Endothelial cell of hepatic sinusoid (primary cell): ENCODE measurements around the gene MEPE.

Experiments used
- in situ Hi-C: cut with HindIII; loops from 2 replicates; pipeline ENCODE4 v1.10.0; 2017; ENCODE audit warnings: low sequenced_read_pairs

MEPE gene

DNA sequence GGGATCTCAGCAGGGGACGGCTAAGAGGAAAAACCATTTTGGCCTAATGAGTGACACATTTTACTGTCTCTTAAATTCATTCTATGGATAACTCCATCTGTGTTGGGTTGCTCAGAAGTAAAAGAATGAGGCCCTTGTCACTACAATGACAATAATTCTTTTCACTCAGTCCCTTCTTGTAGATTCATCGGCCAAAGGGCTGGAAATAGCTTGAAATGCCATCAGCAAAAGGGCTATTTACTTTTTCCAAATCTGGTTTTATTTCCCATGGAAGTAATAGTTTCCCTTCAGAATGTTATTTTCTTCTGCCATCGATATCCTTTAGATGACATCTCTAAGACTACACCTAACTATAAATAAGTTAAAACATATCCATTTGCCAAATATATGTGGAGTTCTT, 7.4 kb downstream of the MEPE start:
- in situ Hi-C loops = no loop called here

DNA sequence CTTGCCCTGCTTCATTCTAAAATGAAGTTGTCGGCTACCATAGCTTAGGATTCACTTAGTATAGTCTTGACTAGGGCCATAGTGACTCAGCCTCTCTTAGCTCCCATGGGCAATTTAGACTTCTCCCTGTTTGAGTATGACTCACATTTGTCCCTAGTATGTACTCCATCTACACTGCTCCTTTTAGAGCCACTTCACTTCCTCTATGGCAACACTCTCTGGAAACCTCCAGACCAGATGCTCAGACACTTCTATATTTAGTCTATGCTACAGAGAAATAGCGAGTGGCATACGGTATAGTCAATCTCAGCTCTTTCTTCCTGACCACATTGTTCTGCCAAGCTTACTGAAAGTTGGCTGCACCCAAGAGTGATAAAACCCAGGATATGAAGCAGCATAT, 11.2 kb downstream of the MEPE start:
- in situ Hi-C loops = no loop called here

DNA sequence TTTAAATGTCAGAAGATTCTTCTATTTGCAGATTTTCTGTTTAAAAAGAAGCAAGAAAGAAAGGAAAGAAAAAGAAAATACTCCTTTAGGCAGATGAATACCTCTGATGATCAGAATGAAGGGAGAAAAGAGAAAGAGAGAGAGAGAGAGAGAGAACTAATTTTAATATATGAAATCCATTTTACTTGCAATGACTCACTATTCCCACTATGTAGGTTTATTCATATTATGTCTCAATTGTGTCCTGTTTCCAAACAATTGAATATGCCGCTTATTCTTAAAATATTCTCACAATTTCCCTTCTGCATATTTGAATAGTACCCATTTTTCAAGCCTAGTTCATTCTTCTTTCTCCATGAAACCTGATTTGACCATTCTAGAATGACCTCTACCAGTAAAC, 11.7 kb downstream of the MEPE start:
- in situ Hi-C loops = no loop called here

DNA sequence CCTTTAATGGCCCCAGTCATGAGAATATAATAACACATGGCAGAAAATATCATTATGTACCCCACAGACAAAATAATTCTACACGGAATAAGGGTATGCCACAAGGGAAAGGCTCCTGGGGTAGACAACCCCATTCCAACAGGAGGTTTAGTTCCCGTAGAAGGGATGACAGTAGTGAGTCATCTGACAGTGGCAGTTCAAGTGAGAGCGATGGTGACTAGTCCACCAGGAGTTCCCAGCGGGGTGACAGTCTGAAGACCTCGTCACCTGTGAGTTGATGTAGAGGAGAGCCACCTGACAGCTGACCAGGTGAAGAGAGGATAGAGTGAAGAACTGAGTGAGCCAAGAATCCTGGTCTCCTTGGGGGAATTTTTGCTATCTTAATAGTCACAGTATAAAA, 13.5 kb downstream of the MEPE start:
- in situ Hi-C loops = loop anchor here (5.0 kb wide), 2 partner anchors 164 to 304 kb away; no protein-coding TSS in a partner anchor

DNA sequence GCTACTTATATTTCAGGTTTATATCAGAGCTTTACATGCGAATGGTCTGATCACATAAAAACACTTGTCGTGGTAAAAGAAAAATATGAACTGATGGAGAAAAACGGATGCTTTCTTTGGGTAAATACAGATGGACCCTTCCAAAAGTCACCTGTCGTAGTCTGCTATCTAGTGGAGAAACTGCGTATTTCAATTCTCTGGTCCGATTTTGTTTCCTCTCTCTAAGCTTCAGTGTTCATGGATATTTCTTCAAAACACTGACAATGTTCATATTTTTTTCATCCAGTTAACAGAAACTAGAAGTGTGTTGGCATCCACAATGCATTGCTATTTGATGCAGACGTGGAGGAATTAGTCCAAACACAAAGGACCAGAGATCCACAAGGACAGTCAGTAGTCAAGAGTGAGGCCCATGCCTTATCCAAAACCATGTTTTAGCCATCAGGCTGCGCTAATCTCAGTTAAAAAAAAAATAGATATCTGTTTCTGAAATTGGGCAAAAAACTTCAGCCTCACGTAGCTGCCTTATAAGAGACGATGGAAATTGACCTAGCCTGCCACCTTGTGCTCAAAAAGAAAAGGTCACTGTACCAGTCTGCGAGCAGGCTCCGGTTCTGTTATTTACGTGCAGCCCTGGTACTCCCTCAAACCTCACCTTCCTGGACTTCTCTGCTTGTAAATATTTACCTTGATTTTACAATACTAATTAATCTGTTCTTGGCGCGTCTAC, 16.0 kb downstream of the MEPE start:
- in situ Hi-C loops = loop anchor here (5.0 kb wide), 2 partner anchors 166 to 306 kb away; no protein-coding TSS in a partner anchor

DNA sequence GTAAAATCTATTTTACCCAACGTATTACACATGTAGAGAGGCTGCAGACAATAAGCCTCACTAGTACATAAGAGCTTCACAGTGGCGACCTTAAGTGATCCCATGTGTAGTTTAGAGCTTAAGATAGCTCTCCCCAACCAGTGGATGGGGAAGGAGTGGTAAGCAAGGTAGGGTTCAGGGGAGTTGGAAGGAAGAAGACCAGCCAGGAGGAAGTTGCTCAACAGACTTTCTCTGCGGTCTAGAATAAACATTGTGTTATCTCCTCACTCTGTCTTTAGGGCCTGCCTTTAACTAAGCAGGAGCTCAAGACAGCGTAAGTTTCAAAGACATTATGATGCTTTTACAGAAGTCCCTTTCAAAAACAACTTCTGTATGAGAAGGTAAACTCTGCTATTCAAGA, 16.8 kb downstream of the MEPE start:
- in situ Hi-C loops = loop anchor here (5.0 to 10.0 kb wide), 4 partner anchors 125 to 307 kb away; partner anchors contain the start of gene SPP1

DNA sequence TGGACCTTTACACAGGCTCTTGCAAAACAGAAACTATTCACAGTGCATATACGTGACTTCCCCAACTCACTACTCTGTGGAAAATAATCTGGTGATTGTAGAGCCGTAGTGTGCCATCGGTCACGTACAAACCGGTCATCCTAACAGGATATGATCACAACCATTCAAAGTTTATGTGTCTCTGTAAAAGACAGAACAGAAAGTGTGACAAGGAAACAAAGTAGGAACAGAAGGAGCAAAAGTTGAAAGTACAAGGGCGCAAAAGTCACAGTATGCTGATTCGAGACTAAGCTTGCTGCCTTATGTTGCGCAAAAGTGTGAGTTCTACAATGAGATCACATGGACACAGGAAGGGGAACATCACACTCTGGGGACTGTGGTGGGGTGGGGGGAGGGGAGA, 18.6 kb downstream of the MEPE start:
- in situ Hi-C loops = loop anchor here (10.0 kb wide), 2 partner anchors 123 to 183 kb away; partner anchors contain the start of gene SPP1

DNA sequence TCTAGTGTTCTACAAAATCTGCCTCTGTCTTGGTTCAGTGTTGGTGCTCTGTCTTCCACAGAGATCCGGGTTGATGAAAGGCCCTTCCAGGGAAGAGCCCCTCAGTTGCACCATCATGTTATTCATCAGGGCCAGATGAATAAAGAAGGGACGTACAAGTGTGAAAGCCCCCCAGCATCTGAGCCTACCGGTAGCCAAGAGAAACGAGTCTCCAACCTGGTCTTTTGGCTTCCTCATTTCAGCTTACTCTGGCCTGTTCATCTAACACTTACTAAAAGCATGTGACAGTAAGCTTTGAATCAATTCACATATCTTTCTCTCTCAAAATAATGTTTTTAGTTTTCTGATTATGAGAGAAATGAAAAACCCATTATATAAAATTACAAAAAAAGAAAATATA, 19.2 kb downstream of the MEPE start:
- in situ Hi-C loops = loop anchor here (10.0 kb wide), 2 partner anchors 123 to 183 kb away; partner anchors contain the start of gene SPP1

DNA sequence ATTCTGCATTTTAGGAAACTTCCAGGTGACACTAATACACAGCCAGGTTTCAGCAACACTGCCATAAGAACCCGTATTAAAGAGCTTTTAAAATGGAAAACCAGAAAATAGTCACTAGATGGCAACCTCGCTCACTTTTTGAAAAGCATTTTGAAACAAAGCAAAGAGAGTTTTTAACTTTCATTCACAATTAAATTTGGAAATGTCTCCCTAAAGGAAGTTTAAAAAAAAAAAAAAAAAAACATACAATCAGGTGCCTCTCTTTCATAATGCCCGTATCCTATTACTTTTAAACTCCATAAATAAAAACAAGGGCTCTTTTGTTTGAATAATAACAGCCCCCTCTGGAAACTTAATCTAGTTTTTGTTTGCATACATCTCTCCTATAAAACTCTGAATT, 20.3 kb downstream of the MEPE start:
- in situ Hi-C loops = loop anchor here (10.0 kb wide), 2 partner anchors 122 to 182 kb away; partner anchors contain the start of gene SPP1

DNA sequence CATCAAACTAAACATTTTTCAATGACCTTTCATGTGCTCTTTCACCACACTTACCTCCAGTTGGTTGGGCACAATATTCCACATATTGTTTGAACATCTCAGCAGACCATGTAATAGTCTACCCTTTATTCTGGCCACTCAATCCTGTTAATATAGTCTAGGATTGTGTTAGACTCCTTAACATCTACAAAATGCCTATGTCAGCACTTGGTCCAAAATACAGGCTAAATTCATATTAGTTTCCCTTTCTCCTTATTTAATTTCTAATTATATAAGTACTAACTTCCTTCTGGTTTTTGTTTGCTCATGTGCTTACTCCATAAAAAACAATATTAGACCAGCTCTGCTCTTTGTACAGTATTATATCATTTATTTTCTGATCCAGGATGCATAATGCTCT, 21.1 kb downstream of the MEPE start:
- in situ Hi-C loops = loop anchor here (10.0 kb wide), 2 partner anchors 121 to 181 kb away; partner anchors contain the start of gene SPP1

DNA sequence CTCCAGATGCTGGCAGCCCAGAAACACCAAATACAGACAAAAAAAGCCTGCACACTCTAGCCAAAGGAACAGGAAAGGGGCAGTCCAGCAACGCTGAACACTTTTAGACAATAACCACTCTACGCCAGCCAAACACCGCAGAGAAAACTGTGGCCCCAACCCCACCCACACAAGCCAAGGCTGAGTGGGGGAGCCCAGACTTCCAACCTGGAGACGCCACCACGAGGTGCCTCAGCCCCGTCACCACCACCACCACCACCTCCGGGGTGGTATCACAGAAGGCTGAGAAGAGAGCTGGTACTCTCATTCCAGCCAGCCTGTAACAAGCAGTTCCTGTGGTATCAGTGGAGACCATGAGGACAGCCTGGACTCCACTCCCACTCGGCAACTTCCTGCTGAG, 22.8 kb downstream of the MEPE start:
- in situ Hi-C loops = loop anchor here (10.0 kb wide), 2 partner anchors 119 to 179 kb away; partner anchors contain the start of gene SPP1

DNA sequence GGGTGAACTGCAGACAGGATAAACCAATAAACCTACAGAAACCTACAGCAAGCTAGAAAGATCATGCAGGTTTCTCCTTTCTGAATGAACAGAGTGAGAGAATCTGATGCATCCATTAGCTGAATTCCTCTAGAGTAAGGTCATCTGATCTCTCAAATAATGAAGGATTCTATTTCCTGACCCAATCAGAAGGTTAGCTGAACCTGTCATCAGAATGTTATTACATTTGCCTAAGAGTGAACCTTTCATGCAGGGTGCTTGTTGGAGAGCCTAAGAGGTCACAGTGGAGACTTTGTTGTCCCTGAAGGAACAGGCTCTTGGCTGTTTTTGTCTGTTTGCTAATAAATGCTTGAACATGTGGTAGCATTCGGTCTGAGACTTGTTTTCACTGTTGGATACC, 24.0 kb downstream of the MEPE start:
- in situ Hi-C loops = loop anchor here (10.0 kb wide), 2 partner anchors 118 to 178 kb away; partner anchors contain the start of gene SPP1

DNA sequence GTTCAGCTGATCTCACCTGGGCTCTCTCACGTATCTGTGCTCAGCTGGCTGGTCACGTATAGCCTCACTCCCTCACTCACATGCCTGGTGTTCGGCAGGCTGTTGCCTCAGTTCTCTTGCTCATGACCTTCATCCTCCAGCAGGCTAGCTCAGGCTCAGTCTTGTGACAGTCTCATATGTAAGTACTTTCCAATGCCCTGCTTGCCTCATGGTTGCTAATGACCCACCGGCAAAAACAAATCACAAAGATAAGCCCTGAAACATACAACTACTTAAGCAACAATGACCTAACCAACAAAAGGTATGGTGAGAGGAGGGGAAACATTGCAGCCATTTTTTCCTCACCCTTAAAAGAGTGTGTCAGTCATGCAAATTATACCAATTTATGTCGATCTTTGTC, 25.0 kb downstream of the MEPE start:
- in situ Hi-C loops = loop anchor here (10.0 kb wide), 2 partner anchors 117 to 177 kb away; partner anchors contain the start of gene SPP1

DNA sequence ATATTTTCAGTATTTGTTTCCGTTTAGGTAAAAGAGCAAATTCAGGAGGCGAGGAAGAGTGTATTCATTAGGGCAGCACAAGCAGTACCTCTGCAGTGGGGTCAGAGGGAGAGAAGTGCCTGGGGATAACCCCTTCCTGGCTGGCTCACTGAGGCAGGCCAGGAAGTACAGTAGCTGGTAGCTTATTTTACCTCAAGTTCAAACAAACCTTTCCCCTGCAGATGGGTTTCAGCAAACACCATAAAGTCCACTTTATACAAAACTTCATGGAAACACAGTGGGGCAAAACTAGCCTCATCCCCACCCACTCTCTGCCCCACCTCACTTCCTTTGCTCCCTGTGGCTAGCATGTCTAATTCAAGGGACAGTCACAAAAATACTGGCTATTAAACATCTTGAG, 29.5 kb downstream of the MEPE start:
- in situ Hi-C loops = no loop called here

DNA sequence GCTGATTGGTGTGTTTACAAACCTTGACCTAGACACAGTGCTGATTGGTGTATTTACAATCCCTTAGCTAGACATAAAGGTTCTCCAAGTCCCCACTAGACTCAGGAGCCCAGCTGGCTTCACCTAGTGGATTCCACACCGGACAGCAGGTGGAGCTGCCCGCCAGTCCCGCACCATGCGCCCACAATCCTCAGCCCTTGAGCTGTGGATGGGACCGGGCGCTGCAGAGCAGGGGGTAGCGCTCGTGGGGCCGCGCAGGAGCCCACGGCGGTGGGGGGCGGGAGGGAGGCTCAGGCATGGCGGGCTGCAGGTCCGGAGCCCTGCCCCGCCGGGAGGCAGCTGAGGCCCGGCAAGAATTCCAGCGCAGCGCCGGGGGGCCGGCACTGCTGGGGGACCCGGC, 30.7 kb downstream of the MEPE start:
- in situ Hi-C loops = no loop called here

DNA sequence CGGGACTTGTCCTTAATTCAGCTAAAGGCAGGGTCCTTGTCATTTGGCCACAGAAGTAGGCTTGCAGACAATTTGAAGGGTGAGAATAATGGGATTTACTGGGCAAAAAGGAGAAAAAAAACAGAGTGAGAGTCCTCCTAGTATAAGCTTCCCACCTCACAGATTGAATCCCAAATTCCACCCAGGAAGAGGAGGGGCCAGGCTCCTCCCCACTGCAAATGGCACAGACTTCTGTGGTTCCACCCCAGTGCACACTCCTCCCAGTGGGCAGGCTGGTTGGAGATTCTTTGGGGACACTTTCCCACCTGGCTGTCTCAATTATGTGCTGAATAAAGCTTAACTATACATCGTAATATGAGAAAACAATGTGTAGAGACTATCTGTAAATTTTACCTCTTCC, 31.6 kb downstream of the MEPE start:
- in situ Hi-C loops = no loop called here

DNA sequence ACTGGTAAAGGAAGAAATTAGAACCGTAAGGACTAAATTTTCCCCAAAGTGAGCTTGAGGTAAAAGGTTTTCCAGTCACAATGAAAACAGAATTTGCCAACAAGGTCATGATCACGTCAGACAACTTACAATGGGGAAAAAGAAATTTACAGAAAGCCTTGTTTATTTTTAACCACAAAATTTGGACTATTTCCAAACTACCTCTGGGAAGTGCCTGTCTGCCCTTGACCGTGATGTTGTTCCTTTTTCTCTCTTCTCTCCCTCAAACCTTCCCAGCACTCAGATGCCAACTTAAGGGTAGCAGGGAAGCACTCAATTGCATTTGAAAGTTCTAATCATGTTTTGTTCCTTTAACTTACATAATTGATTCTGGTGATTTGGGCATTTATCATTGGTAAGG, 32.5 kb downstream of the MEPE start:
- in situ Hi-C loops = no loop called here

DNA sequence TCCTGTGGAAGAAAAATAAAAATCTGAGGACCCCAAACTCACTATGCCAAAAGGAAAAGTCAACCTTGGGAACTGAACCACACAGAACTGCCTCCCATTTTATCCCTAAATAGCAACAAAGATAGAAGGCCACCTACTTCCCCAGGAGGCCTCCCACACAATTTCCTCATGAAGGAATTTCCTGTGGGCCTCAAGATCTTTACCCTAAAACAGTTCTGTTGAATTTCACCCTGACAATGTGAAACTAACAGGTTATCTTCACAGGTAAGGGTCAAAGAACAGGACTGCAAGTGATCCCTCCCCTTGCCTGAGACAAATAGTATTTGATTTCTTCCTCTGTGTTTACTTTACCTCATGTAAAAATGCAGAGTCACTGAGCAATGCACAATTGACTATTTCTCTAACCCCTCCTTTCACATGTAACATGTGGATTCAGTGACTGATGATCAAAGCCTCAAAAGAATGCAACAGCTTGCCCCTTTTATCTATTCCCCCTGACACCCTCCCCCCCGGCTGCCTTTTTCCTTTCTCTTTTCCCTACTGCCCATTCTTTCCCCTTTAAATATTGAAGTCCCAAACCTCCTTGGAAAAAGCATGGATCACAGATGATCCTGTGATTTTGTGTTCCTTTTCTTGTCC, 33.3 kb downstream of the MEPE start:
- in situ Hi-C loops = no loop called here

DNA sequence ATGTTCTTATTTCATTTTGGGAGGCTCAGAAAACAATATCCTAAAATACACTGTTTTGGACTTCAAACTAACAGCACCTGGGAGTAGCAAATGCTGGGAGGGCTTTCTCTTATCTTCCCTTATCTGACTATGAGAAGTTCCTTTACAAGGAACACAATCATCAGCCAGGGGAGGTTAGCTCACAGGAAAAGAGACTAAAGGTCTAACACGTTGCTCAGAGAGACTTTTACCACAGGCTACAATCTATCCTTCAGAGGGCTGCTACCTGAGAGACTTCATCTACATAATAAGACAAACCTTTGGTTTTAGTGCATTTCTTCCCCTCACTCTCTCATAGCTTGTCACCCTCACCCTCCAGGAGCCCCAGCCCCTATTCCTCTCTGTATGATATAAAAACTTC, 35.8 kb downstream of the MEPE start:
- in situ Hi-C loops = no loop called here

DNA sequence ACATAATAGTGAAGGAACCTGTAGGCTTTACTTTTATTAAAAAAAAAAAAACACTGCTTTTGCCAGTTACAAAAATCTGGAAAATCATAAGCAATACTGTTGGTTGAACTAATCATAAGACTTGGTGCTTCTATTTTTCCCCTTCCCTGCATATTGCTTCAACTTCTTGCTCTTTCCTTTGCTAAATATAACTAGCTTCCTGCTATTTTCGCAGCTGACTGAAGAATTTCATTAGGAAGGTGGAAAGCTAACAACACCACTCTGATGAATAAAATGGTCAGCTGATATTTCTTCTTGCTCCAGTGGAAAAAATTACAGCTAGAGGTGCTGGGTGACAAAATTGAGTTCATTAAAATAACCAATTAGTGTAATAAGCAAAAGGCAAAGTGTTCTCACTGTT, 39.3 kb downstream of the MEPE start:
- in situ Hi-C loops = no loop called here

DNA sequence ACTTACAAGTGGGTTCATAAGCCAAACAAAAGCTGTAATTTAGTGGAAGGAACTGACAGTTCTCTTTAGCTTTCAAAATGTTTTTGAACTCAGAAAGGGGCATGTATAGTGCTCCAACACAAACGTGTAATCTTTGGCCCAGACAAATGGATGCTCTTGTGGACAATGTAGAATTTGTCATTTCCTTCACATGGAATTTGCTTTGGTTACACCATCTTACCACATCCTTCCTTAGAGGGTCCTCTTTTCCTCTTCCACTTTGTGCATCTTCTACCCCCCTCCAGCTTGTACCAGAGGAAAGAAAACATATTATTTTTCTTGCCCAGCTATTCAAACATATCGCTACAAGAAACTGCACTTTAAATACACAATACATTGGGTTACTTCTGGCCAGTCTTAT, 42.4 kb downstream of the MEPE start:
- in situ Hi-C loops = no loop called here

DNA sequence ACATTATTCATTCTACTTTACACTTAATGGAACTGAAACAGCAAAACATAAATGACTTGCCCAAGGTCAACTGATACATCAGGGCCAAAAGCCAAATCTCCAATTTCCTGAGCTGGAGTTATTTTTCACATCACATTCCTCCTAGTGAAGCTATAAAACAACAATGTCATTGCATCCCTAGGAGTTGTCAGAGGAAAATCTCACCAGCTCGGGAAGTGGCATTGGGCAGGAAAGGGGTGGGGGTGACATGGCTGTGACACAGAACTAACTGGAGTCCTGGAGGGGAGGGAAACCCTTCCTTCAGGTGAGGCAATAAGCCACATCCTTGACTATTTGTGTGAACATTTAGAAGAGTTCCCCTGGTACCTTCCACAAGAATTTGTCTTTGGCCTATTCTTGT, 47.3 kb downstream of the MEPE start:
- in situ Hi-C loops = no loop called here
